ENCODE measurements around the gene PROSER2.

GRCh38 chr10:11881030-11881476, 57.9 kb downstream of the PROSER2 start:
- TF ChIP-seq ZFP36 (IDR thresholded peaks at IDR 0.05; ENCODE audit: borderline replicate concordance, partially characterized antibody) (no peak), GATA3 (IDR thresholded peaks at IDR 0.05; ENCODE audit: borderline replicate concordance) (no peak), CHD2 (IDR thresholded peaks at IDR 0.05; ENCODE audit: low read length, partially characterized antibody) (no peak), CTCF (IDR thresholded peaks at IDR 0.05) (no peak), ESRRA (IDR thresholded peaks at IDR 0.05; ENCODE audit: borderline replicate concordance, low read length) (no peak), JUN (IDR thresholded peaks at IDR 0.05) (no peak), REST (IDR thresholded peaks at IDR 0.05) (no peak), POLR2AphosphoS2 (conservative IDR thresholded peaks at IDR 0.05; ENCODE audit: low read length) (no peak), MAX (IDR thresholded peaks at IDR 0.05) (no peak), POLR2A (IDR thresholded peaks at IDR 0.05; ENCODE audit: low read length) (no peak), JUNB (IDR thresholded peaks at IDR 0.05) (no peak), HOXA7 (CRISPR knock-in tag; IDR thresholded peaks at IDR 0.05) (no peak)

Measured in A549 (cell line).